Psoas muscle (tissue), 8 donors: ENCODE data around the gene FAM76B. TPM values are rescaled to one million over a fixed set of nuclear protein-coding genes. Genes with fewer than 3 reads are reported as not detected.

ENCODE experiments used
- ATAC-seq, 4 donors: fragments of 200-7000 bp; cut with Tn5 transposase; one replicate each; pipeline ENCODE4 v1.9.1; 2020; ENCODE audit warnings: moderate library complexity in 3 of 4, mild to moderate bottlenecking in 2 of 4
- DNase-seq, 2 donors: peaks; one replicate each; pipeline ENCODE4 v3.0.0-alpha.2; 2020
- H3K27ac ChIP-seq: fragments of 200-600 bp; one replicate; pipeline ENCODE4 v1.8.0; 2022
- H3K27me3 ChIP-seq, 3 donors: fragments of 200-600 bp in 1 of 3; one replicate each; pipeline versions ENCODE4 v1.6.1 to v1.8.0; 2013 to 2022; ENCODE audit warnings: low read length in 2 of 3, mild to moderate bottlenecking in 2 of 3, moderate library complexity in 1 of 3; ENCODE audit not compliant: insufficient read depth in 3 of 3
- H3K36me3 ChIP-seq, 2 donors: fragments of 200-600 bp in 1 of 2; one replicate each; pipeline versions ENCODE4 v1.6.1 to v1.8.0; 2013 to 2022; ENCODE audit warnings: low read depth in 1 of 2, mild to moderate bottlenecking in 1 of 2, moderate library complexity in 1 of 2; ENCODE audit not compliant: insufficient read depth in 1 of 2
- H3K4me1 ChIP-seq: fragments of 200-600 bp; one replicate; pipeline ENCODE4 v1.8.0; 2022
- H3K4me3 ChIP-seq: fragments of 200-600 bp; one replicate; pipeline ENCODE4 v1.8.0; 2022; ENCODE audit warnings: mild to moderate bottlenecking
- H3K9me3 ChIP-seq: fragments of 200-600 bp; one replicate; pipeline ENCODE4 v1.8.0; 2022
- WGBS, 3 donors: extraction: QIAGEN DNeasy Blood & Tissue Kit; methylation state at CpG; one replicate each; pipeline versions ENCODE4 v1.1.6 to v1.1.7; 2013; 5-methylcytosine and 5-hydroxymethylcytosine counted together
- intact Hi-C, 2 donors: fragments of 100-400 bp; cut with DNase I; formaldehyde crosslinking; loops; one replicate each; pipeline versions ENCODE4 v1.11.0 to v1.14.2; 2022
- polyA plus RNA-seq, 3 donors: library from polyadenylated mRNA; stranded (reverse); fragments of 200-250 nt; gene quantifications; one replicate each; pipeline ENCODE4 v1.2.3, GENCODE V29; 2013
- total RNA-seq, 4 donors: library from RNA; stranded (reverse); fragmentation: NEBNext Ultra II Directional in 2 of 4; extraction: Animal tissue kit (Norgen Biotek cat#: 25700) in 2 of 4; gene quantifications; one replicate each; pipeline versions ENCODE4 v1.2.1 to v1.2.4, GENCODE V29; 2021 to 2023
- TF ChIP-seq, protein P1 (sequence below): fragments of 200-600 bp; IDR thresholded peaks from one replicate; pipeline ENCODE4 v1.8.0; 2022; ENCODE audit warnings: antibody characterized with exemption
- donor health status: healthy with polysubstance abuse.
- donor health status: DM: no; HTN: no; CAD: no; lungs with moderate emphysema.
- donor health status: Bipolar disorder and iron deficiency.
- donor health status: healthy.
- donor health status: DM: yes; HTN: yes; CAD: no.
- donor health status: DM: no; HTN: no; CAD: no.
- donor health status: DM: no; HTN: no; CAD: no.
- donor health status: DM: yes; HTN: yes; CAD: no.

Gene FAM76B
- total and polyA plus RNA-seq, 7 donors: 4.0 to 9.4 (median 5.9) TPM

DNA sequence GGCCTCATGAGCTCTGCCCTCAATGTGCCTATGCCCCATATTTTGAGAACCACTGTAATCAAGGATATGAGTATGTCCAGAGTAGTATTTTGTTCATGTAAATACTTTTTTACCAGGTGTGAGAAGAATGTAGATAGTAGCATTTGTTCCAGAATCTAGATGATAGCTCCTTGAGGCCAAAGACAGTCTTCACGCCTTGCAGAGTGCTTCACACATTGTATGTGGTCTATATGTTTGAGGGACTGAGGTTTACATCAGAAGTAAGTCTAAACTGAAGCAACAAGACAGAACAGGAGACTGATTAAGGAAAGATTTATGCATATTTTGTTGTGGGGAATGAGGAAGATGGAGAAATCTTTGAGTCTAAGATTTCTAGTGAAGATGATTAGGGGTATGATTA is 13.2 kb upstream of the FAM76B start:
- no peak for DNase-seq
- no peaks in the 10 kb centered on the region for H3K27me3 ChIP-seq
- peaks cover 7 to 39% of the 10 kb centered on the region in 2 donors for H3K36me3 ChIP-seq
- ATAC-seq: no peak
- intact Hi-C loops: no loop called here
- H3K4me1 ChIP-seq: no peaks in the 10 kb centered on the region
- no peak overlapping the region for H3K27ac ChIP-seq
- TF ChIP-seq, protein P1, sequence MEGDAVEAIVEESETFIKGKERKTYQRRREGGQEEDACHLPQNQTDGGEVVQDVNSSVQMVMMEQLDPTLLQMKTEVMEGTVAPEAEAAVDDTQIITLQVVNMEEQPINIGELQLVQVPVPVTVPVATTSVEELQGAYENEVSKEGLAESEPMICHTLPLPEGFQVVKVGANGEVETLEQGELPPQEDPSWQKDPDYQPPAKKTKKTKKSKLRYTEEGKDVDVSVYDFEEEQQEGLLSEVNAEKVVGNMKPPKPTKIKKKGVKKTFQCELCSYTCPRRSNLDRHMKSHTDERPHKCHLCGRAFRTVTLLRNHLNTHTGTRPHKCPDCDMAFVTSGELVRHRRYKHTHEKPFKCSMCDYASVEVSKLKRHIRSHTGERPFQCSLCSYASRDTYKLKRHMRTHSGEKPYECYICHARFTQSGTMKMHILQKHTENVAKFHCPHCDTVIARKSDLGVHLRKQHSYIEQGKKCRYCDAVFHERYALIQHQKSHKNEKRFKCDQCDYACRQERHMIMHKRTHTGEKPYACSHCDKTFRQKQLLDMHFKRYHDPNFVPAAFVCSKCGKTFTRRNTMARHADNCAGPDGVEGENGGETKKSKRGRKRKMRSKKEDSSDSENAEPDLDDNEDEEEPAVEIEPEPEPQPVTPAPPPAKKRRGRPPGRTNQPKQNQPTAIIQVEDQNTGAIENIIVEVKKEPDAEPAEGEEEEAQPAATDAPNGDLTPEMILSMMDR: no peak
- H3K4me3 ChIP-seq: no peak overlapping the region
- no peaks in the 10 kb centered on the region for H3K9me3 ChIP-seq
- 97 to 100% (median 100%) methylated on average over 1 of the region's 1 CpG for WGBS, 3 donors

DNA sequence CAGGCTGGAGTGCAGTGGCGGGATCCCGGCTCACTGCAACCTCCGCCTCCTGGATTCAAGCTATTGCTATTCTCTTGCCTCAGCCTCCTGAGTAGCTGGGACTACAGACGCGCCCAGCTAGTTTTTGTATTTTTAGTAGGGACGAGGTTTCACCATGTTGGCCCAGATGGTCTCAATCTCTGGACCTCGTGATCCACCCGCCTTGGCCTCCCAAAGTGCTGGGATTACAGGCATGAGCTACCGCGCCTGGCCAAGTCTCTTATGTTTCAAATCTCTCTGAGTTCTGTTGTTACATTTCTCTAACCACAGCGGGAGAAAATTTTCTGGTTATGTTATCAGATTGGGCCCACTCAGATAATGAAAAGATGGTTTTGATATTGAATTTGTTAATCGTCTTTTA is 10.9 kb upstream of the FAM76B start:
- Histone ChIP-seq H3K4me1 (no peaks in the 10 kb centered on the region), H3K36me3 (peaks cover 7 to 34% of the 10 kb centered on the region in 2 donors), H3K4me3 (no peak overlapping the region), H3K27ac (no peak overlapping the region), H3K9me3 (no peaks in the 10 kb centered on the region), H3K27me3 (no peaks in the 10 kb centered on the region)
- TF ChIP-seq, protein P1: no peak
- intact Hi-C loops: no loop called here
- 95 to 96% (median 95%) methylated on average over 12 of the region's 12 CpGs for WGBS, 3 donors
- DNase-seq (no peak), ATAC-seq (no peak)

DNA sequence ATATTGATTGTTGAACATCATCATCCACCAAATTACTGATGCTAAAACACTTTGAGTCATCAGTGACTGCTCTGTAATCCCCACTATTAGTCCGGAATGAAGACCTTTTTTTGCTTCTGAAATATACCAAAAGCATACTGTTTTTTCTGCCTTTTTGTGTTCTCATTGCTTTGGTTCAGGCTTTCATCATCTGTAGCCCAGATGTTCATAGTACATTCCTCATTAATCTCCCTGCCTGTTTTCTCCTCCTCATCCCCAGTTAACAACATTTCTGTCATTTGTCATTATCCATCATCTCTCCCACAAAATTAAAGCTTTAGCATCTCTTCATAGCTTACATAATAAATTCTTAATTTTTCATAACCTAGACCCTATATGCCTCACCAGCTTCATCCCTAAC is 10.0 kb upstream of the FAM76B start:
- Histone ChIP-seq H3K9me3 (no peaks in the 10 kb centered on the region), H3K36me3 (peaks cover 7 to 31% of the 10 kb centered on the region in 2 donors), H3K4me3 (no peak overlapping the region), H3K27me3 (no peaks in the 10 kb centered on the region), H3K27ac (no peak overlapping the region), H3K4me1 (peaks cover 3% of the 10 kb centered on the region)
- ATAC-seq (no peak), DNase-seq (no peak)
- TF ChIP-seq, protein P1: no peak
- 88 to 100% (median 94%) methylated on average over 1 of the region's 1 CpG for WGBS, 3 donors
- intact Hi-C loops: no loop called here

DNA sequence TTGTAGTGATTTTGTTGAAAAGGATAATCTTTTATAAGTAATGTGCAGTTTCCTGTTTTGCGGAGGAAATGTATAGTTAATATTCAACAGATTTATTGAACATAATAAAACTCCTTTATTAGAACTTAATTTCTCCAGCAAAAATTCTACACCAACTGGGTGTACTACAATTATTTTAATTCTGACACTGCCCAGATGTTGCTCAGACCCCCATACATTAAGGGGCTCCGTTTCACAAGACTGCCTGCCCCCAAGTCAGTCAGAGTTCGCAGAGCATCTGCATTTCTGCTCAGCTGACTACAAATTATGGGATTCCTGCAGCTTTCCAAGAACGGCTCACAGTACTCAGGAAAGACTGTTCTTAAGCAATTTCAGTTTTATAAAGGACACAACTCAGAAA is 6.9 kb upstream of the FAM76B start:
- no peaks in the 10 kb centered on the region for H3K27me3 ChIP-seq
- ATAC-seq (no peak), DNase-seq (no peak)
- intact Hi-C loops: no loop called here
- H3K9me3 ChIP-seq: no peaks in the 10 kb centered on the region
- H3K4me1 ChIP-seq: peaks cover 7% of the 10 kb centered on the region
- 79 to 84% (median 81%) methylated on average over 4 of the region's 4 CpGs for WGBS, 3 donors
- TF ChIP-seq, protein P1: no peak
- peaks cover 7 to 21% of the 10 kb centered on the region in 2 donors for H3K36me3 ChIP-seq
- H3K27ac ChIP-seq: no peak overlapping the region
- no peak overlapping the region for H3K4me3 ChIP-seq

DNA sequence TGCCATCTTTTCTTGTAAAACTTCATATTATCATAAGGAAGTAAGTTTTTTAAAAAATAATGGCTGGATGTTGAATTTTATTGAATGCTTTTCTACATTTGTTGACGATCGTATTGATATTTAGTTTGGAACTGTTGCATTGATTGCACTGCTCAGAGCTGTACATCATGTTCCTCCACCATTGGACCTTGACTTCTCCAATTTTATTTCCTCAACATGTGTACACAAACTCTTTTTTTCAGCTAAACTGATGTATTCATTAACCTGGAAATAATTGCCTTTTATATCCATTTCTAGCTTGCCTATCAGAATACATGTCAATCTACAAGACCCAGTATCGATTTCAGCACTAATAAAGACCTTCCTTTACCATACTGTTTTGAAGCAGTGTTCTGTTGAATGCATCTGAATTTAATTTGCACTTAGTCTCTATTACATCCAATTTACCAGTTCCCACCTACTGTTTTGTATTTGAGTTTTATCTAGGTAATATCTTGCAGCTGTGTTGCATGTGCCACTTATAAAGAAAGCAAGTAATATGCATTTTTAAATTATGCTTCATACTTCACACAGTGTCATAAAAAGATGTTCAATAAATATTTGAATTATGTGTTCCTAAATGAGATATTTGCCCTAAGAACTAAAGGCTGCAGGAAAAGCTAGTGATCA is 6.2 kb upstream of the FAM76B start:
- no peaks in the 10 kb centered on the region for H3K27me3 ChIP-seq
- H3K27ac ChIP-seq: no peak overlapping the region
- peaks cover 12% of the 10 kb centered on the region for H3K4me1 ChIP-seq
- no peak overlapping the region for H3K4me3 ChIP-seq
- WGBS, 3 donors: 85 to 93% (median 91%) methylated on average over 3 of the region's 3 CpGs
- TF ChIP-seq, protein P1: no peak
- no peak for ATAC-seq
- no peaks in the 10 kb centered on the region for H3K9me3 ChIP-seq
- no peak for DNase-seq
- H3K36me3 ChIP-seq: peaks cover 7 to 18% of the 10 kb centered on the region in 2 donors
- intact Hi-C loops: no loop called here
